Thyroid gland (tissue), 4 donors: ENCODE results near the gene PCSK2. TPM values are rescaled to one million over a fixed set of nuclear protein-coding genes. Genes with fewer than 3 reads are reported as not detected.

ENCODE experiments used
- DNase-seq, 2 donors: peaks; one replicate each; pipeline ENCODE4 v3.0.0-alpha.2; 2019
- H3K27ac ChIP-seq, 3 donors: fragments of 200-600 bp; sonication (generic); 1 replicate in 2 of 3; 2 replicates in 1 of 3; pipeline ENCODE4 v1.5.1; 2016 to 2019; ENCODE audit warnings: mild to moderate bottlenecking in 1 of 3, moderate library complexity in 1 of 3
- H3K27me3 ChIP-seq: fragments of 200-600 bp; sonication (generic); one replicate; pipeline ENCODE4 v1.5.1; 2019
- H3K36me3 ChIP-seq, 2 donors: fragments of 200-600 bp; sonication (generic); one replicate each; pipeline ENCODE4 v1.5.1; 2016 to 2019
- H3K4me1 ChIP-seq, 2 donors: fragments of 200-600 bp; sonication (generic); one replicate each; pipeline ENCODE4 v1.5.1; 2017 to 2019
- H3K4me3 ChIP-seq, 3 donors: fragments of 200-600 bp; sonication (generic); replicated peaks in 1 of 3; 1 replicate in 2 of 3; 2 replicates in 1 of 3; pipeline ENCODE4 v1.5.1; 2016; ENCODE audit warnings: mild to moderate bottlenecking in 1 of 3
- H3K9me3 ChIP-seq: fragments of 200-600 bp; sonication (generic); one replicate; pipeline ENCODE4 v1.5.1; 2017
- CTCF ChIP-seq, 6 experiments: fragments of 200-600 bp in 3 of 6; fragments of 450-650 bp in 3 of 6; sonication (generic) in 3 of 6; IDR thresholded peaks; one replicate each; pipeline ENCODE4 v1.5.1; 2016 to 2019; ENCODE audit warnings: antibody characterized with exemption in 6 of 6, mild to moderate bottlenecking in 2 of 6, inconsistent platforms in 1 of 6, moderate library complexity in 1 of 6
- POLR2A ChIP-seq, 2 donors: fragments of 450-650 bp; IDR thresholded peaks; one replicate each; pipeline ENCODE4 v1.6.1; 2017; ENCODE audit warnings: antibody characterized with exemption in 2 of 2, mild to moderate bottlenecking in 2 of 2, moderate library complexity in 1 of 2
- WGBS, 2 donors: methylation state at CpG; one replicate each; pipeline ENCODE4 v1.1.5; 2017; 5-methylcytosine and 5-hydroxymethylcytosine counted together
- intact Hi-C: fragments of 100-400 bp; cut with DNase I; formaldehyde crosslinking; loops from one replicate; pipeline ENCODE4 v1.15.1; 2023
- total RNA-seq, 4 donors: library from RNA; depleted of rRNA; stranded (reverse); fragments of >200 nt; gene quantifications; one replicate each; pipeline ENCODE4 v1.2.3, GENCODE V29; 2016

PCSK2 gene
- total RNA-seq, 4 donors from 2014 or later = 43.2 to 242 (median 112) TPM

- Histone ChIP-seq H3K9me3 (no peaks in the 10 kb centered on the region), H3K4me3 (no peak overlapping the region), H3K4me1 (peaks cover 10 to 14% of the 10 kb centered on the region in 2 donors), H3K36me3 (no peaks in the 10 kb centered on the region), H3K27me3 (no peaks in the 10 kb centered on the region), H3K27ac (peak overlapping the region in 2 of 3 donors; percentile 33 to 37)
- 41 to 44% methylated on average over 7 of the region's 7 CpGs for WGBS, 2 donors
- TF ChIP-seq POLR2A (IDR thresholded peaks at IDR 0.05) (peak in 1 of 2 donors; percentile 14), CTCF (IDR thresholded peaks at IDR 0.05) (no peak)
- DNase-seq = peak; percentile 75 to 80
- intact Hi-C loops = loop anchor here (10.0 kb wide), 2 partner anchors 394 to 494 kb away; no protein-coding TSS in a partner anchor
Measured at GRCh38 chr20:17500826-17501225, 274.0 kb downstream of the PCSK2 start.

DNA sequence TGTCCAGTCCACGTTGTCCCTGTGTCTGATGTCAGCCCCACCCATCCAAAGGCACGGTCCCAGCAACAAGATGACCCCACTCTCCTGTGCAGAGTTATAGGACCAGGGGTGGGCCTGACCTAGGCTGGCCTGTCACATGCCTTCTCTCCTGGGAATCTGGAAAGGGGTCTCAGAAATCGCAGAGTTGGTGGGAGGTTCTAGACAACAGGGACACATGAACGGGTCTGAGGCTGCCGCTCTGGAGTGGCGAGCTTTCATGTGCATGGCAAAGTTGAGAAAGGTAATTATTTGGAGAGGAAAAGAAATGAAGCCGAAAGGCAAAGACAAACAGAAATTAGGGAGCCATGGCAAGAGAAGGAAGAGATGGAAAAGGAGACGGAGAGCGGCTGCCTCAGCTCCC is 274.9 kb downstream of the PCSK2 start:
- Histone ChIP-seq H3K36me3 (no peaks in the 10 kb centered on the region), H3K27ac (peak overlapping the region in 2 of 3 donors; percentile 33 to 37), H3K4me1 (peaks cover 10 to 14% of the 10 kb centered on the region in 2 donors), H3K27me3 (no peaks in the 10 kb centered on the region), H3K4me3 (no peak overlapping the region), H3K9me3 (no peaks in the 10 kb centered on the region)
- peak; percentile 20 to 21 for DNase-seq
- no peak for TF ChIP-seq POLR2A (IDR thresholded peaks at IDR 0.05)
- TF ChIP-seq CTCF (IDR thresholded peaks at IDR 0.05) = no peak
- 66 to 70% methylated on average over 9 of the region's 9 CpGs for WGBS, 2 donors
- intact Hi-C loops = loop anchor here (10.0 kb wide), 2 partner anchors 393 to 493 kb away; no protein-coding TSS in a partner anchor

DNA sequence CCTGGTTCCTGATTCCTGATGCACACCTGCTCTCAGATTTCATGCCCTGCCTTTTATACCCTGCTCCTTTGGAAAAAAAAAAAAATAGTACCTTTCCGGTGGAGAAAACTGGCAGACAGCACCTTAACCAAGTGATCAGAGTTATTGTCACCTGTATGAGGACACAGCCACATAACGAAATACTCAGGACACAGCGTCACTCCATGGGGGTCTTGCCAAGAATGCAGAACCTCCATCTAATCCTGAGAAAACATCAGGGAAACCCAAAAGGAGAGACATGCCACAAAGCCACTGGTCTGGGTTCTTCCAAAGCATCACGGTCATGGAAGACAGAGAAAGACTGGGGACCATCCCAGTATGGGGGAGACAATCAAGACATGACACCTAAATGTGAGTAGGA is 275.3 kb downstream of the PCSK2 start:
- WGBS, 2 donors = 78 to 81% methylated on average over 4 of the region's 4 CpGs
- H3K27ac ChIP-seq = peak overlapping the region in 1 of 3 donors; percentile 37
- no peak for DNase-seq
- intact Hi-C loops = loop anchor here (10.0 kb wide), 2 partner anchors 393 to 493 kb away; no protein-coding TSS in a partner anchor
- H3K36me3 ChIP-seq = no peaks in the 10 kb centered on the region
- no peaks in the 10 kb centered on the region for H3K9me3 ChIP-seq
- TF ChIP-seq POLR2A (IDR thresholded peaks at IDR 0.05) (no peak), CTCF (IDR thresholded peaks at IDR 0.05) (no peak)
- no peaks in the 10 kb centered on the region for H3K27me3 ChIP-seq
- H3K4me3 ChIP-seq = no peak overlapping the region
- H3K4me1 ChIP-seq = peaks cover 10 to 14% of the 10 kb centered on the region in 2 donors

GRCh38 chr20:17503301-17504065 is 276.6 kb downstream of the PCSK2 start:
- Histone ChIP-seq H3K9me3 (no peaks in the 10 kb centered on the region), H3K4me1 (peaks cover 5 to 10% of the 10 kb centered on the region in 2 donors), H3K27ac (no peak overlapping the region), H3K36me3 (no peaks in the 10 kb centered on the region), H3K27me3 (no peaks in the 10 kb centered on the region), H3K4me3 (no peak overlapping the region)
- TF ChIP-seq CTCF (IDR thresholded peaks at IDR 0.05) (no peak), POLR2A (IDR thresholded peaks at IDR 0.05) (no peak)
- intact Hi-C loops = loop anchor here (10.0 kb wide), 2 partner anchors 391 to 491 kb away; no protein-coding TSS in a partner anchor
- no peak for DNase-seq
- WGBS, 2 donors = 81 to 94% methylated on average over 6 of the region's 6 CpGs
